Vagina (tissue), 2 donors: ENCODE measurements around the gene SNTB2.

Experiments
- POLR2A ChIP-seq, 2 donors: fragments of 450-650 bp; IDR thresholded peaks; one replicate each; pipeline ENCODE4 v1.6.1; 2017; ENCODE audit warnings: antibody characterized with exemption in 2 of 2, mild to moderate bottlenecking in 2 of 2, moderate library complexity in 2 of 2
- POLR2AphosphoS5 ChIP-seq, 2 donors: sonication (generic); formaldehyde crosslinking; IDR thresholded peaks; one replicate each; pipeline ENCODE4 v1.9.0; 2017; ENCODE audit warnings: antibody characterized with exemption in 2 of 2, mild to moderate bottlenecking in 2 of 2, low read depth in 1 of 2; ENCODE audit not compliant: insufficient read depth in 1 of 2
- TF ChIP-seq, protein P1 (sequence below), 3 experiments: fragments of 450-650 bp in 2 of 3; fragments of 200-600 bp in 1 of 3; sonication (generic) in 1 of 3; IDR thresholded peaks; one replicate each; pipeline ENCODE4 v1.5.1; 2017 to 2019; ENCODE audit warnings: antibody characterized with exemption in 3 of 3, mild to moderate bottlenecking in 2 of 3, moderate library complexity in 2 of 3

DNA sequence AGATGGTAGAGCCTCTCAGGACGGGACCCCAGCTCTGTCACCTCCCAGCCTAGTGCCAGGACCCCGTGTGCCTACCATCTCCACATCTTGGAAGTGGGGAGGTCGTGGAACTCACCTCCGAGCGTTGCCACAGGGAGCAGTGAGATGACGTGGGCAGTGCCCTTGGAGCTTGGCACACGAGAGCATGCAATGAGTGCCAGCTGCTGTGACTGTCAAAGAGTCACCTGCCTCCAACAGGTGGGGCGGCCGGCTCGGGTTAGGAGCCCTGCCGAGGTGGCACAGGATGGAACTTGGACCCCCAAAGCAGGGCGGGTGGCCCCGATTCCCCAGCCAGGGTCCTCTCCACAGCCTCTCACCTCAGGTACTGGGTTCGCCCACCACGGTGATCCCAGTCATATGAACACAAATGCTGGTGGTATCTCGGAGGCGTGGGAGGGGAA lies 129.7 kb downstream of the SNTB2 start:
- TF ChIP-seq, protein P1, sequence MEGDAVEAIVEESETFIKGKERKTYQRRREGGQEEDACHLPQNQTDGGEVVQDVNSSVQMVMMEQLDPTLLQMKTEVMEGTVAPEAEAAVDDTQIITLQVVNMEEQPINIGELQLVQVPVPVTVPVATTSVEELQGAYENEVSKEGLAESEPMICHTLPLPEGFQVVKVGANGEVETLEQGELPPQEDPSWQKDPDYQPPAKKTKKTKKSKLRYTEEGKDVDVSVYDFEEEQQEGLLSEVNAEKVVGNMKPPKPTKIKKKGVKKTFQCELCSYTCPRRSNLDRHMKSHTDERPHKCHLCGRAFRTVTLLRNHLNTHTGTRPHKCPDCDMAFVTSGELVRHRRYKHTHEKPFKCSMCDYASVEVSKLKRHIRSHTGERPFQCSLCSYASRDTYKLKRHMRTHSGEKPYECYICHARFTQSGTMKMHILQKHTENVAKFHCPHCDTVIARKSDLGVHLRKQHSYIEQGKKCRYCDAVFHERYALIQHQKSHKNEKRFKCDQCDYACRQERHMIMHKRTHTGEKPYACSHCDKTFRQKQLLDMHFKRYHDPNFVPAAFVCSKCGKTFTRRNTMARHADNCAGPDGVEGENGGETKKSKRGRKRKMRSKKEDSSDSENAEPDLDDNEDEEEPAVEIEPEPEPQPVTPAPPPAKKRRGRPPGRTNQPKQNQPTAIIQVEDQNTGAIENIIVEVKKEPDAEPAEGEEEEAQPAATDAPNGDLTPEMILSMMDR (IDR thresholded peaks at IDR 0.05), result no peak
- TF ChIP-seq POLR2AphosphoS5 (IDR thresholded peaks at IDR 0.05; ENCODE audit: insufficient read depth in 1 of 2, low read depth in 1 of 2) (no peak), POLR2A (IDR thresholded peaks at IDR 0.05) (no peak)
